ENCODE results near the gene KCNQ1. TPM values are rescaled to one million over a fixed set of nuclear protein-coding genes. Genes with fewer than 3 reads are reported as not detected.

Gene KCNQ1
- polyA plus RNA-seq, 1 donor (not counting 4 experiments of a cell fraction or from before 2014, with no cell fraction given) = not detected

DNA sequence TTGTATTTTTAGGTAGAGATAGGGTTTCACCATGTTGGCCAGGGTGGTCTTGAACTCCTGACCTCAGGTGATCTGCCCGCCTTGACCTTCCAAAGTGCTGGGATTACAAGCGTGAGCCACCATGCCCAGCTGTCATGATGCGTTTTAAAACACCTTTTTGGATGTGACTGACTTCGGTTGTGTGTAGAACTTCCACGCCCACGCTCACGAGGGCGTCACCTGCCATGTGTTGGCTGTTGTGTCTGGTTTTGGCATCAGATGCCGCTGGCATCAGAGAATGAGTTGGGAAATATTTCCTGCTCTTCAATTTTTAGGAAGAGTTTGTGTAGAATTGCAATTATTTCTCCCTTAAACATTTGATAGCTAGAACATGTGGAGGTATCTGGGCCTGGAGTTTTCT, 109.1 kb downstream of the KCNQ1 start:
- no peaks in the 10 kb centered on the region for H4K20me1 ChIP-seq (ENCODE audit: control insufficient read depth, extremely low read depth, insufficient read depth, low read length)
- DNase-seq (ENCODE audit: low read depth, low spot score) (no peak), FAIRE-seq (no peak)
- no peak overlapping the region for H3K9ac ChIP-seq (ENCODE audit: control insufficient read depth, extremely low read depth, insufficient read depth, low read length)
- H3K4me3 ChIP-seq (ENCODE audit: control insufficient read depth in 2 of 3, extremely low read depth in 1 of 3, insufficient read depth in 2 of 3, low read depth in 1 of 3, low read length in 3 of 3) = no peak overlapping the region
- no peak overlapping the region for H3K4me2 ChIP-seq (ENCODE audit: control insufficient read depth, extremely low read depth, insufficient read depth, low read depth, low read length)
- no peaks in the 10 kb centered on the region for H3K4me1 ChIP-seq (ENCODE audit: control insufficient read depth, extremely low read depth, insufficient read depth, low read length)
- H3K36me3 ChIP-seq (ENCODE audit: control insufficient read depth in 2 of 2, extremely low read depth in 1 of 2, insufficient read depth in 2 of 2, low read length in 2 of 2) = no peaks in the 10 kb centered on the region
- no peaks in the 10 kb centered on the region for H3K9me3 ChIP-seq (ENCODE audit: control insufficient read depth, low read depth, low read length)
- TF ChIP-seq, protein P1, sequence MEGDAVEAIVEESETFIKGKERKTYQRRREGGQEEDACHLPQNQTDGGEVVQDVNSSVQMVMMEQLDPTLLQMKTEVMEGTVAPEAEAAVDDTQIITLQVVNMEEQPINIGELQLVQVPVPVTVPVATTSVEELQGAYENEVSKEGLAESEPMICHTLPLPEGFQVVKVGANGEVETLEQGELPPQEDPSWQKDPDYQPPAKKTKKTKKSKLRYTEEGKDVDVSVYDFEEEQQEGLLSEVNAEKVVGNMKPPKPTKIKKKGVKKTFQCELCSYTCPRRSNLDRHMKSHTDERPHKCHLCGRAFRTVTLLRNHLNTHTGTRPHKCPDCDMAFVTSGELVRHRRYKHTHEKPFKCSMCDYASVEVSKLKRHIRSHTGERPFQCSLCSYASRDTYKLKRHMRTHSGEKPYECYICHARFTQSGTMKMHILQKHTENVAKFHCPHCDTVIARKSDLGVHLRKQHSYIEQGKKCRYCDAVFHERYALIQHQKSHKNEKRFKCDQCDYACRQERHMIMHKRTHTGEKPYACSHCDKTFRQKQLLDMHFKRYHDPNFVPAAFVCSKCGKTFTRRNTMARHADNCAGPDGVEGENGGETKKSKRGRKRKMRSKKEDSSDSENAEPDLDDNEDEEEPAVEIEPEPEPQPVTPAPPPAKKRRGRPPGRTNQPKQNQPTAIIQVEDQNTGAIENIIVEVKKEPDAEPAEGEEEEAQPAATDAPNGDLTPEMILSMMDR (optimal IDR thresholded peaks at IDR 0.05 in 1 of 3, IDR thresholded peaks at IDR 0.05 in 1 of 3, conservative IDR thresholded peaks at IDR 0.05 in 1 of 3; ENCODE audit: extremely low read depth in 1 of 3, insufficient read depth in 2 of 3, low read length in 3 of 3) = no peak
- TF ChIP-seq EZH2 (IDR thresholded peaks at IDR 0.05; ENCODE audit: low read length) = no peak
- no peak overlapping the region for H3K27ac ChIP-seq (ENCODE audit: control insufficient read depth, insufficient read depth, low read length)
- H3K27me3 ChIP-seq (ENCODE audit: control insufficient read depth, extremely low read depth, insufficient read depth, low read length) = peaks cover 6% of the 10 kb centered on the region
- no peaks in the 10 kb centered on the region for H3K79me2 ChIP-seq (ENCODE audit: control insufficient read depth, insufficient read depth, low read length)
- H3K9me1 ChIP-seq (ENCODE audit: control insufficient read depth, extremely low read depth, insufficient read depth, low read length) = no peaks in the 10 kb centered on the region
- no peak overlapping the region for H2AFZ ChIP-seq (ENCODE audit: control insufficient read depth, low read length)
- dilution Hi-C loops (cut with MboI; ENCODE audit: extremely low pct_ligation_motif_present, low sequenced_read_pairs) = no loop called here

DNA sequence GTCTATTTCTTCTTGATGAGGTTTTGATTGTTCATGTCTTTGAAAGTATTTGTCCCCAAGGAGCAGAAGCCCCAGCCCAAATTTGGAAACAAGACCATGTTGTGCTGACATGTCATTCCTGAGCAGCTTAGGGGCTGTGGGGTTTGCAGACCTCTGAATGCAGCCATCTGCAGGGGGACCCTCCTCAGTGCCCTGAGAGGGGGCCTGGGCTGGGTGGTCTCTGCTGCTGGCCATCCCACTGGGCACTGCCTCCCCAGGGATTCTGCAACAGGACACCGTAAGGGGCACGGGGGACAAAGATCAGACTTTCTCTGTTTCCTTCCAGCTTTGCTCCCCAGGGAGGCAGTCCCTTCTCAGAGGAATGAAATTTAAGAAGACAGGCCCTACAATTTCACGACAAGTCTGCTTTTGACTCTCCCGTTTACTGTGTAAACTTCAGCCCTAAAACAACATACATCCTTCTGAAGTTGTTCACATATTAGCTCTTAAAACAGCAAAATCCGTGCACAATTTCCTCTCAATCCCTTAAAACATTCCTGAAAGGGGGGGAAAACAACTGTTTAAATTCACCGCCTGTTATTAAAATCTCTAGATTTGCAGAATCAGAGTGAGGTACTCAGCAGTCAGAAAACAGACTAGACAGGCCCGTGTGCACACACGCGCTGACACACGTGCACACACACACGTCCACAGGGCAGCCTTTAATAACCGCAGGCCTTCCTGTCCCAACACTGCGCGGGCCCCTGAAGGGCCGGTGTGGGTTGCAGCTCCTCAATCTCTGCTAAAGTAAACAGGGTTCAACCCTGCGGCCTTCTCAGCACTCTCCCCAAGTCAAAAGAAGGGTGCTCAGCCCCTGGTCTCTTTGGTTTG, 109.8 kb downstream of the KCNQ1 start:
- dilution Hi-C loops (cut with MboI; ENCODE audit: extremely low pct_ligation_motif_present, low sequenced_read_pairs) = no loop called here
- FAIRE-seq (no peak), DNase-seq (ENCODE audit: low read depth, low spot score) (no peak)
- no peak overlapping the region for H3K27ac ChIP-seq (ENCODE audit: control insufficient read depth, insufficient read depth, low read length)
- peaks cover 6% of the 10 kb centered on the region for H3K27me3 ChIP-seq (ENCODE audit: control insufficient read depth, extremely low read depth, insufficient read depth, low read length)
- no peaks in the 10 kb centered on the region for H3K4me1 ChIP-seq (ENCODE audit: control insufficient read depth, extremely low read depth, insufficient read depth, low read length)
- no peak overlapping the region for H3K9ac ChIP-seq (ENCODE audit: control insufficient read depth, extremely low read depth, insufficient read depth, low read length)
- H3K4me3 ChIP-seq (ENCODE audit: control insufficient read depth in 2 of 3, extremely low read depth in 1 of 3, insufficient read depth in 2 of 3, low read depth in 1 of 3, low read length in 3 of 3) = no peak overlapping the region
- TF ChIP-seq, protein P1 (optimal IDR thresholded peaks at IDR 0.05 in 1 of 3, IDR thresholded peaks at IDR 0.05 in 1 of 3, conservative IDR thresholded peaks at IDR 0.05 in 1 of 3; ENCODE audit: extremely low read depth in 1 of 3, insufficient read depth in 2 of 3, low read length in 3 of 3) = no peak
- TF ChIP-seq EZH2 (IDR thresholded peaks at IDR 0.05; ENCODE audit: low read length) = no peak
- no peaks in the 10 kb centered on the region for H3K9me1 ChIP-seq (ENCODE audit: control insufficient read depth, extremely low read depth, insufficient read depth, low read length)
- no peaks in the 10 kb centered on the region for H3K79me2 ChIP-seq (ENCODE audit: control insufficient read depth, insufficient read depth, low read length)
- no peaks in the 10 kb centered on the region for H3K36me3 ChIP-seq (ENCODE audit: control insufficient read depth in 2 of 2, extremely low read depth in 1 of 2, insufficient read depth in 2 of 2, low read length in 2 of 2)
- no peaks in the 10 kb centered on the region for H4K20me1 ChIP-seq (ENCODE audit: control insufficient read depth, extremely low read depth, insufficient read depth, low read length)
- no peaks in the 10 kb centered on the region for H3K9me3 ChIP-seq (ENCODE audit: control insufficient read depth, low read depth, low read length)
- H3K4me2 ChIP-seq (ENCODE audit: control insufficient read depth, extremely low read depth, insufficient read depth, low read depth, low read length) = no peak overlapping the region
- H2AFZ ChIP-seq (ENCODE audit: control insufficient read depth, low read length) = no peak overlapping the region

Measured in keratinocyte (primary cell).